ENCODE measurements around the gene HMGCS1.

The HMGCS1 gene

GRCh38 chr5:43300112-43300511 is 13.1 kb downstream of the HMGCS1 start:
- no peak for TF ChIP-seq HDGF (IDR thresholded peaks at IDR 0.05; ENCODE audit: borderline replicate concordance)
- TF ChIP-seq SUZ12 (IDR thresholded peaks at IDR 0.05): no peak
- no peak for TF ChIP-seq ARNT (IDR thresholded peaks at IDR 0.05)
- TF ChIP-seq SP1 (IDR thresholded peaks at IDR 0.05): no peak
- TF ChIP-seq FOXK2 (IDR thresholded peaks at IDR 0.05): no peak
- TF ChIP-seq PKNOX1 (IDR thresholded peaks at IDR 0.05): no peak
- TF ChIP-seq LEF1 (IDR thresholded peaks at IDR 0.05; ENCODE audit: borderline replicate concordance): no peak
- TF ChIP-seq ZNF384 (IDR thresholded peaks at IDR 0.05): no peak
- TF ChIP-seq TARDBP (IDR thresholded peaks at IDR 0.05): no peak
- no peak for TF ChIP-seq L3MBTL2 (conservative IDR thresholded peaks at IDR 0.05)
- TF ChIP-seq ELF4 (IDR thresholded peaks at IDR 0.05): no peak
- no peak for TF ChIP-seq BHLHE40 (IDR thresholded peaks at IDR 0.05; ENCODE audit: borderline replicate concordance)
- no peak for TF ChIP-seq NFRKB (IDR thresholded peaks at IDR 0.05)
- TF ChIP-seq CTBP1 (IDR thresholded peaks at IDR 0.05; ENCODE audit: borderline replicate concordance): no peak
- TF ChIP-seq FOXA1 (IDR thresholded peaks at IDR 0.05): no peak
- no peak for TF ChIP-seq FOXM1 (IDR thresholded peaks at IDR 0.05; ENCODE audit: borderline replicate concordance)
- ChIA-PET CTCF (no interaction called here), POLR2A (interaction anchor here (0.8 to 1.0 kb wide), 2 partner anchors 12 to 179 kb away, joined by 3 read pairs; no protein-coding TSS in a partner anchor)
- no peak for DNase-seq (ENCODE audit: extremely low spot score)

- no peak for TF ChIP-seq SUZ12 (IDR thresholded peaks at IDR 0.05)
- no peak for TF ChIP-seq ELF4 (IDR thresholded peaks at IDR 0.05)
- POLR2A ChIA-PET: no interaction called here
Measured at GRCh38 chr5:43298443-43298842, 14.8 kb downstream of the HMGCS1 start.

GRCh38 chr5:43296835-43297234 is 16.4 kb downstream of the HMGCS1 start:
- CTCF ChIA-PET: interaction anchor here (0.9 kb wide), 1 partner anchor 93 kb away, joined by 3 read pairs; no protein-coding TSS in a partner anchor
- POLR2A ChIA-PET: no interaction called here
- no peak for DNase-seq (ENCODE audit: extremely low spot score)
- no peak for TF ChIP-seq TARDBP (IDR thresholded peaks at IDR 0.05)
- no peak for TF ChIP-seq ZNF384 (IDR thresholded peaks at IDR 0.05)
- no peak for TF ChIP-seq SUZ12 (IDR thresholded peaks at IDR 0.05)
- no peak for TF ChIP-seq ELF4 (IDR thresholded peaks at IDR 0.05)
- TF ChIP-seq FOXM1 (IDR thresholded peaks at IDR 0.05; ENCODE audit: borderline replicate concordance): no peak
- no peak for TF ChIP-seq FOXK2 (IDR thresholded peaks at IDR 0.05)
- no peak for TF ChIP-seq ARNT (IDR thresholded peaks at IDR 0.05)
- TF ChIP-seq NFRKB (IDR thresholded peaks at IDR 0.05): no peak

More at GRCh38 chr5:43298443-43298842, 14.8 kb downstream of the HMGCS1 start:
- CTCF ChIA-PET: interaction anchor here (0.7 kb wide), 1 partner anchor 8 kb away, joined by 3 read pairs; no protein-coding TSS in a partner anchor
- no peak for DNase-seq (ENCODE audit: extremely low spot score)

- POLR2A ChIA-PET: interaction anchor here (1.2 kb wide), 1 partner anchor 16 kb away, joined by 3 read pairs; no protein-coding TSS in a partner anchor
- no peak for DNase-seq (ENCODE audit: extremely low spot score)
- CTCF ChIA-PET: interaction anchor here (0.7 kb wide), 1 partner anchor 9 kb away, joined by 4 read pairs; no protein-coding TSS in a partner anchor
- TF ChIP-seq ELF4 (IDR thresholded peaks at IDR 0.05) (no peak), TARDBP (IDR thresholded peaks at IDR 0.05) (no peak), ZNF384 (IDR thresholded peaks at IDR 0.05) (no peak), FOXM1 (IDR thresholded peaks at IDR 0.05; ENCODE audit: borderline replicate concordance) (no peak), NFRKB (IDR thresholded peaks at IDR 0.05) (no peak), HDGF (IDR thresholded peaks at IDR 0.05; ENCODE audit: borderline replicate concordance) (no peak), LEF1 (IDR thresholded peaks at IDR 0.05; ENCODE audit: borderline replicate concordance) (no peak), L3MBTL2 (conservative IDR thresholded peaks at IDR 0.05) (no peak), SP1 (IDR thresholded peaks at IDR 0.05) (no peak), CTBP1 (IDR thresholded peaks at IDR 0.05; ENCODE audit: borderline replicate concordance) (no peak), FOXK2 (IDR thresholded peaks at IDR 0.05) (no peak), PKNOX1 (IDR thresholded peaks at IDR 0.05) (no peak), FOXA1 (IDR thresholded peaks at IDR 0.05) (no peak), ARNT (IDR thresholded peaks at IDR 0.05) (no peak), BHLHE40 (IDR thresholded peaks at IDR 0.05; ENCODE audit: borderline replicate concordance) (no peak), SUZ12 (IDR thresholded peaks at IDR 0.05) (no peak)
Measured at GRCh38 chr5:43295202-43295601, 18.0 kb downstream of the HMGCS1 start.

- DNase-seq (ENCODE audit: extremely low spot score): no peak
- no peak for TF ChIP-seq NFRKB (IDR thresholded peaks at IDR 0.05)
- no peak for TF ChIP-seq LEF1 (IDR thresholded peaks at IDR 0.05; ENCODE audit: borderline replicate concordance)
- no peak for TF ChIP-seq CTBP1 (IDR thresholded peaks at IDR 0.05; ENCODE audit: borderline replicate concordance)
- no peak for TF ChIP-seq L3MBTL2 (conservative IDR thresholded peaks at IDR 0.05)
- no peak for TF ChIP-seq FOXM1 (IDR thresholded peaks at IDR 0.05; ENCODE audit: borderline replicate concordance)
- no peak for TF ChIP-seq TARDBP (IDR thresholded peaks at IDR 0.05)
- TF ChIP-seq PKNOX1 (IDR thresholded peaks at IDR 0.05): no peak
- TF ChIP-seq ZNF384 (IDR thresholded peaks at IDR 0.05): no peak
- no peak for TF ChIP-seq SUZ12 (IDR thresholded peaks at IDR 0.05)
- no peak for TF ChIP-seq FOXK2 (IDR thresholded peaks at IDR 0.05)
- POLR2A ChIA-PET: no interaction called here
- CTCF ChIA-PET: no interaction called here
Measured at GRCh38 chr5:43294226-43294625, 19.0 kb downstream of the HMGCS1 start.

- DNase-seq (ENCODE audit: extremely low spot score): no peak
- ChIA-PET POLR2A (no interaction called here), CTCF (no interaction called here)
- TF ChIP-seq CTBP1 (IDR thresholded peaks at IDR 0.05; ENCODE audit: borderline replicate concordance): no peak
Measured at GRCh38 chr5:43290726-43291125, 22.5 kb downstream of the HMGCS1 start.

All from HEK293T (cell line).